GM23338 (cell line): ENCODE measurements around the gene TMEM11. TPM values are rescaled to one million over a fixed set of nuclear protein-coding genes. Genes with fewer than 3 reads are reported as not detected.

Experiments
- ATAC-seq: fragments of 200-7000 bp; cut with Tn5 transposase; 3 replicates; pipeline ENCODE4 v1.9.1; 2020
- DNase-seq: peaks from one replicate; pipeline ENCODE4 v3.0.0-alpha.2; 2015; ENCODE audit warnings: low spot score
- H2AFZ ChIP-seq: fragments of 200-600 bp; sonication (generic); 2 replicates; pipeline ENCODE4 v1.8.0; 2016; ENCODE audit warnings: antibody characterized with exemption, mild to moderate bottlenecking, moderate library complexity
- H3F3A ChIP-seq: fragments of 200-600 bp; sonication (generic); replicated peaks from 2 replicates; pipeline ENCODE4 v1.8.0; 2017; ENCODE audit warnings: antibody characterized with exemption, mixed run types, low read depth
- H3K27ac ChIP-seq: fragments of 200-600 bp; sonication (generic); 2 replicates; pipeline ENCODE4 v1.6.1; 2016; ENCODE audit warnings: low read depth
- H3K27me3 ChIP-seq: fragments of 200-600 bp; sonication (generic); 2 replicates; pipeline ENCODE4 v1.8.0; 2016; ENCODE audit warnings: mild to moderate bottlenecking, mixed run types, moderate library complexity; ENCODE audit not compliant: insufficient read depth
- H3K36me3 ChIP-seq: fragments of 200-600 bp; sonication (generic); 2 replicates; pipeline ENCODE4 v1.8.0; 2016; ENCODE audit warnings: mild to moderate bottlenecking; ENCODE audit not compliant: insufficient read depth
- H3K4me1 ChIP-seq: fragments of 200-600 bp; sonication (generic); 2 replicates; pipeline ENCODE4 v1.8.0; 2016; ENCODE audit warnings: mild to moderate bottlenecking, moderate library complexity; ENCODE audit not compliant: insufficient read depth
- H3K4me2 ChIP-seq: fragments of 200-600 bp; sonication (generic); 2 replicates; pipeline ENCODE4 v1.7.1; 2017; ENCODE audit warnings: mixed run types
- H3K4me3 ChIP-seq: fragments of 200-600 bp; sonication (generic); 2 replicates; pipeline ENCODE4 v1.6.1; 2016; ENCODE audit warnings: mixed run types
- H3K79me2 ChIP-seq: fragments of 200-600 bp; sonication (generic); replicated peaks from 2 replicates; pipeline ENCODE4 v1.8.0; 2017; ENCODE audit warnings: mild to moderate bottlenecking; ENCODE audit not compliant: insufficient read depth
- H3K9me2 ChIP-seq: fragments of 200-600 bp; sonication (generic); 2 replicates; pipeline ENCODE4 v1.8.0; 2017; ENCODE audit not compliant: insufficient read depth
- H4K20me1 ChIP-seq: fragments of 200-600 bp; sonication (generic); replicated peaks from 2 replicates; pipeline ENCODE4 v1.8.0; 2017; ENCODE audit warnings: mild to moderate bottlenecking; ENCODE audit not compliant: insufficient read depth
- H3K27ac Mint-ChIP-seq: 2 replicates; pipeline ENCODE4 v1.8.0; 2020; ENCODE audit warnings: inconsistent platforms, mild to moderate bottlenecking, moderate library complexity, mixed read lengths
- H3K27me3 Mint-ChIP-seq: 3 replicates; pipeline ENCODE4 v1.8.0; 2022; ENCODE audit warnings: low read depth, mild to moderate bottlenecking, moderate library complexity, mixed read lengths, inconsistent platforms; ENCODE audit not compliant: insufficient read depth, poor library complexity
- H3K36me3 Mint-ChIP-seq: 3 replicates; pipeline ENCODE4 v1.8.0; 2021; ENCODE audit warnings: low read depth, mild to moderate bottlenecking, inconsistent platforms, moderate library complexity, mixed read lengths
- H3K4me1 Mint-ChIP-seq: 3 replicates; pipeline ENCODE4 v1.8.0; 2020; ENCODE audit warnings: mild to moderate bottlenecking, inconsistent platforms, mixed read lengths
- H3K4me3 Mint-ChIP-seq: 3 replicates; pipeline ENCODE4 v1.8.0; 2021; ENCODE audit warnings: moderate library complexity, mild to moderate bottlenecking, inconsistent platforms, mixed read lengths
- H3K9me3 Mint-ChIP-seq: 3 replicates; pipeline ENCODE4 v1.8.0; 2020; ENCODE audit warnings: moderate library complexity, mild to moderate bottlenecking, inconsistent platforms, mixed read lengths
- EZH2 ChIP-seq: fragments of 200-600 bp; sonication (generic); IDR thresholded peaks from one replicate; pipeline ENCODE4 v1.8.0; 2017; ENCODE audit warnings: antibody characterized with exemption, mild to moderate bottlenecking, low read depth; ENCODE audit not compliant: unreplicated experiment
- EZH2phosphoT487 ChIP-seq: fragments of 200-600 bp; sonication (generic); IDR thresholded peaks from one replicate; pipeline ENCODE4 v1.8.1; 2018; ENCODE audit warnings: antibody characterized with exemption; ENCODE audit not compliant: unreplicated experiment
- JUNB ChIP-seq: IDR thresholded peaks from one replicate; pipeline ENCODE4 v1.6.1; 2016; ENCODE audit warnings: antibody characterized with exemption; ENCODE audit not compliant: unreplicated experiment
- NANOG ChIP-seq: IDR thresholded peaks from 2 replicates; pipeline ENCODE4 v1.6.1; 2016; ENCODE audit warnings: antibody characterized with exemption, borderline replicate concordance
- POLR2AphosphoS5 ChIP-seq: IDR thresholded peaks from 2 replicates; pipeline ENCODE4 v1.6.1; 2016; ENCODE audit warnings: antibody characterized with exemption, low read depth
- STAT1 ChIP-seq: IDR thresholded peaks from one replicate; pipeline ENCODE4 v1.6.1; 2016; ENCODE audit warnings: antibody characterized with exemption; ENCODE audit not compliant: unreplicated experiment
- ZNF114 ChIP-seq: fragments of 250-450 bp; sonication (Bioruptor Pico); IDR thresholded peaks from 2 replicates; pipeline ENCODE4 v1.5.0; 2020; ENCODE audit warnings: mild to moderate bottlenecking, moderate library complexity
- ZNF331 ChIP-seq: fragments of 250-450 bp; sonication (Bioruptor Pico); IDR thresholded peaks from 2 replicates; pipeline ENCODE4 v1.5.0; 2020; ENCODE audit warnings: low read depth, mild to moderate bottlenecking, moderate library complexity
- polyA plus RNA-seq: library from polyadenylated mRNA; unstranded; fragments of >200 nt; fragmentation: Nextera tagmentation; extraction: Ambion mirVana; gene quantifications from 2 replicates; pipeline ENCODE4 v1.2.1, GENCODE V29; 2016
- total RNA-seq: library from RNA; depleted of rRNA; stranded (reverse); fragments of >200 nt; shearing (Covaris generic); gene quantifications from 2 replicates; pipeline ENCODE4 v1.2.3, GENCODE V29; 2014
- TF ChIP-seq, protein P1 (sequence below): fragments of 250-450 bp; sonication (Bioruptor Pico); IDR thresholded peaks from 2 replicates; pipeline ENCODE4 v1.5.0; 2020; ENCODE audit warnings: mild to moderate bottlenecking, moderate library complexity
- TF ChIP-seq, protein P2 (sequence below): IDR thresholded peaks from one replicate; pipeline ENCODE4 v1.6.1; 2018; ENCODE audit warnings: antibody characterized with exemption; ENCODE audit not compliant: unreplicated experiment
- TF ChIP-seq, protein P3 (sequence below): IDR thresholded peaks from 2 replicates; pipeline ENCODE4 v1.6.1; 2016; ENCODE audit warnings: antibody characterized with exemption

TMEM11 gene
- total and polyA plus RNA-seq, 2 experiments from 2014 or later, result 38.5 to 90.2 TPM

DNA sequence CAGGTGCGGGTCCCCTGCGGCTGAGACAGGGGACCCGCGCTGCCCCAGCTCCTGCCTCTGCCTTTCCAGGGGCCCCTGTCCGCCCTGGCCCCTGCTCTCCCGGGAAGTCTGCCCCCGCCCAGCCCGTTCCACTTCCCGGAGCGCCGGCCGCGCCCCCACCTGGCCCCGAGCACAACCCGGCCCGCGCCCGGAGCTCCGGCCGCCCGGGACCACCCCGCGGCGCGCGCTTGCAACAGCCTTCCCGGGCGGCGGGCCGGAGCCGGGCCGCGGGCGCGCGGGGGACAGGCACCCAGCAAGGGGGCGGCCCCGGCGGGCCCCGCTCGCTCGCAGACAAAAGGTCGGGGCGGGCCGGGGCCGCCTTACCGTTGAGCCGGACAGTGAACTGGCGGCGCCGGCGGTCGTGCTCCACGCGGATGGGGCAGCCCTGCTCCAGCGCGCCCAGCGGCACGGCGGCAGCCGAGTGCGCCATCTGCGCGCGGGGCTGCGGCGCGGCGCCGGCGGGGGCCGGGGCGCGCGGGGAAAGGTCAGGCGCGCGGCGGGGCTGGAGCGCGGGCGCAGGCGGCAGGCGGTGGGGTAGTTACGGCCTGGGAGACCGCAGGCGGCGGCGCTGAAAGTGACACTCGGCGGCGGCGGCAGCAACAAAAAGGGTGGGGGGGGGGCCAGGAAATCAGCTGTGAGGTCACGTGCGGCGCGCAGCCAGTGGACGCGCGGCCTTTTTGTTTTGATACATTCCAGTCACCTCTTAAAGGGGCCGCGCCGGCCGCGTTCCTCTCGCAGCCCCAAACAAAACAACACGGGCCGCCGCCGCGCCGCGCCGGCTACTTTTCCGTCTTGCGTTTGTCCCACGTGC lies 39.1 kb upstream of the TMEM11 start, which contains the start of gene NATD1 (continued):
- TF ChIP-seq, protein P1, sequence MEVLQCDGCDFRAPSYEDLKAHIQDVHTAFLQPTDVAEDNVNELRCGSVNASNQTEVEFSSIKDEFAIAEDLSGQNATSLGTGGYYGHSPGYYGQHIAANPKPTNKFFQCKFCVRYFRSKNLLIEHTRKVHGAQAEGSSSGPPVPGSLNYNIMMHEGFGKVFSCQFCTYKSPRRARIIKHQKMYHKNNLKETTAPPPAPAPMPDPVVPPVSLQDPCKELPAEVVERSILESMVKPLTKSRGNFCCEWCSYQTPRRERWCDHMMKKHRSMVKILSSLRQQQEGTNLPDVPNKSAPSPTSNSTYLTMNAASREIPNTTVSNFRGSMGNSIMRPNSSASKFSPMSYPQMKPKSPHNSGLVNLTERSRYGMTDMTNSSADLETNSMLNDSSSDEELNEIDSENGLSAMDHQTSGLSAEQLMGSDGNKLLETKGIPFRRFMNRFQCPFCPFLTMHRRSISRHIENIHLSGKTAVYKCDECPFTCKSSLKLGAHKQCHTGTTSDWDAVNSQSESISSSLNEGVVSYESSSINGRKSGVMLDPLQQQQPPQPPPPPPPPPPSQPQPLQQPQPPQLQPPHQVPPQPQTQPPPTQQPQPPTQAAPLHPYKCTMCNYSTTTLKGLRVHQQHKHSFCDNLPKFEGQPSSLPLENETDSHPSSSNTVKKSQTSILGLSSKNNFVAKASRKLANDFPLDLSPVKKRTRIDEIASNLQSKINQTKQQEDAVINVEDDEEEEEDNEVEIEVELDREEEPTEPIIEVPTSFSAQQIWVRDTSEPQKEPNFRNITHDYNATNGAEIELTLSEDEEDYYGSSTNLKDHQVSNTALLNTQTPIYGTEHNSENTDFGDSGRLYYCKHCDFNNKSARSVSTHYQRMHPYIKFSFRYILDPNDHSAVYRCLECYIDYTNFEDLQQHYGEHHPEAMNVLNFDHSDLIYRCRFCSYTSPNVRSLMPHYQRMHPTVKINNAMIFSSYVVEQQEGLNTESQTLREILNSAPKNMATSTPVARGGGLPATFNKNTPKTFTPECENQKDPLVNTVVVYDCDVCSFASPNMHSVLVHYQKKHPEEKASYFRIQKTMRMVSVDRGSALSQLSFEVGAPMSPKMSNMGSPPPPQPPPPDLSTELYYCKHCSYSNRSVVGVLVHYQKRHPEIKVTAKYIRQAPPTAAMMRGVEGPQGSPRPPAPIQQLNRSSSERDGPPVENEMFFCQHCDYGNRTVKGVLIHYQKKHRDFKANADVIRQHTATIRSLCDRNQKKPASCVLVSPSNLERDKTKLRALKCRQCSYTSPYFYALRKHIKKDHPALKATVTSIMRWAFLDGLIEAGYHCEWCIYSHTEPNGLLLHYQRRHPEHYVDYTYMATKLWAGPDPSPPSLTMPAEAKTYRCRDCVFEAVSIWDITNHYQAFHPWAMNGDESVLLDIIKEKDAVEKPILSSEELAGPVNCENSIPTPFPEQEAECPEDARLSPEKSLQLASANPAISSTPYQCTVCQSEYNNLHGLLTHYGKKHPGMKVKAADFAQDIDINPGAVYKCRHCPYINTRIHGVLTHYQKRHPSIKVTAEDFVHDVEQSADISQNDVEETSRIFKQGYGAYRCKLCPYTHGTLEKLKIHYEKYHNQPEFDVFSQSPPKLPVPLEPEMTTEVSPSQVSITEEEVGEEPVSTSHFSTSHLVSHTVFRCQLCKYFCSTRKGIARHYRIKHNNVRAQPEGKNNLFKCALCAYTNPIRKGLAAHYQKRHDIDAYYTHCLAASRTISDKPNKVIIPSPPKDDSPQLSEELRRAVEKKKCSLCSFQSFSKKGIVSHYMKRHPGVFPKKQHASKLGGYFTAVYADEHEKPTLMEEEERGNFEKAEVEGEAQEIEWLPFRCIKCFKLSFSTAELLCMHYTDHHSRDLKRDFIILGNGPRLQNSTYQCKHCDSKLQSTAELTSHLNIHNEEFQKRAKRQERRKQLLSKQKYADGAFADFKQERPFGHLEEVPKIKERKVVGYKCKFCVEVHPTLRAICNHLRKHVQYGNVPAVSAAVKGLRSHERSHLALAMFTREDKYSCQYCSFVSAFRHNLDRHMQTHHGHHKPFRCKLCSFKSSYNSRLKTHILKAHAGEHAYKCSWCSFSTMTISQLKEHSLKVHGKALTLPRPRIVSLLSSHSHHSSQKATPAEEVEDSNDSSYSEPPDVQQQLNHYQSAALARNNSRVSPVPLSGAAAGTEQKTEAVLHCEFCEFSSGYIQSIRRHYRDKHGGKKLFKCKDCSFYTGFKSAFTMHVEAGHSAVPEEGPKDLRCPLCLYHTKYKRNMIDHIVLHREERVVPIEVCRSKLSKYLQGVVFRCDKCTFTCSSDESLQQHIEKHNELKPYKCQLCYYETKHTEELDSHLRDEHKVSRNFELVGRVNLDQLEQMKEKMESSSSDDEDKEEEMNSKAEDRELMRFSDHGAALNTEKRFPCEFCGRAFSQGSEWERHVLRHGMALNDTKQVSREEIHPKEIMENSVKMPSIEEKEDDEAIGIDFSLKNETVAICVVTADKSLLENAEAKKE (CRISPR knock-in tag), result no peak
- TF ChIP-seq POLR2AphosphoS5, result no peak

DNA sequence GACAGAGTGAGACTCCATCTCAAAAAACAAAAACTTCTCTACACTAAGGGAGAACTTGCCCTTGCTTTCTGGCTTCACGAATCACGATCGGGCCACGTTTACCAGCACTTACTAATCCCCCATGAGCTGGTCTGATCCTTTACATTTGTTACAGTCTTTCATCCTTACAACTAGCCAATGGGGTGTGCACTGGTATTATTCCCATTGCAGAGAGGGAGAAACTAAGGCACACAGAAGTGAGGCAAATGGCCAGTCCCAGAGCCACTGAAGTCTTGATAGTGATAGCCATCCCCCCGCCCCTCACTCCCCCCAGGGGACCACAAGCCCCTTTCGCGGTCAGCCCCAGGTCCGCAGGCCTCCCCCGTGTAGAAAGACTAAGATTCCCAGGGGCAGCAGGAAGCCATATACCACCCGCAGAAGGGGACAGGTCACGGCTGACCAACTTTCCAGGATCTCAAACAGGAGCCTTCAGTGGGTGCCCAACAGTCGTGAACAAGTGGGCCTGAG lies 38.4 kb upstream of the TMEM11 start:
- H4K20me1 ChIP-seq, result no peaks in the 10 kb centered on the region
- H3K27me3 ChIP-seq, result peaks cover 5% of the 10 kb centered on the region; the same call in 1 of the 2 replicates
- H3K4me2 ChIP-seq, result peak overlapping the region; percentile 84
- H3K79me2 ChIP-seq, result no peaks in the 10 kb centered on the region
- peaks cover 5% of the 10 kb centered on the region; the same call in 1 of the 2 replicates for H3F3A ChIP-seq
- no peaks in the 10 kb centered on the region for H3K36me3 ChIP-seq
- no peak overlapping the region for H3K27ac ChIP-seq
- DNase-seq (no peak), ATAC-seq (no peak)
- no peaks in the 10 kb centered on the region for H3K9me2 ChIP-seq
- Mint-ChIP-seq H3K27ac (no peak overlapping the region), H3K4me3 (peak overlapping the region; percentile 70), H3K4me1 (peaks cover 2% of the 10 kb centered on the region; the same call in 2 of the 3 replicates), H3K27me3 (peaks cover 16% of the 10 kb centered on the region), H3K9me3 (peaks cover 2% of the 10 kb centered on the region; the same call in 2 of the 3 replicates), H3K36me3 (no peaks in the 10 kb centered on the region)
- peak overlapping the region; percentile 59 for H3K4me3 ChIP-seq
- H3K4me1 ChIP-seq, result peaks cover 28% of the 10 kb centered on the region
- peak overlapping the region; percentile 43; the same call in 1 of the 2 replicates for H2AFZ ChIP-seq
- no peak for TF ChIP-seq JUNB
- TF ChIP-seq ZNF331 (CRISPR knock-in tag), result no peak
- no peak for TF ChIP-seq EZH2phosphoT487
- TF ChIP-seq POLR2AphosphoS5, result no peak
- TF ChIP-seq ZNF114 (CRISPR knock-in tag), result no peak
- TF ChIP-seq NANOG, result no peak
- TF ChIP-seq STAT1, result no peak
- no peak for TF ChIP-seq EZH2
- TF ChIP-seq, protein P2, sequence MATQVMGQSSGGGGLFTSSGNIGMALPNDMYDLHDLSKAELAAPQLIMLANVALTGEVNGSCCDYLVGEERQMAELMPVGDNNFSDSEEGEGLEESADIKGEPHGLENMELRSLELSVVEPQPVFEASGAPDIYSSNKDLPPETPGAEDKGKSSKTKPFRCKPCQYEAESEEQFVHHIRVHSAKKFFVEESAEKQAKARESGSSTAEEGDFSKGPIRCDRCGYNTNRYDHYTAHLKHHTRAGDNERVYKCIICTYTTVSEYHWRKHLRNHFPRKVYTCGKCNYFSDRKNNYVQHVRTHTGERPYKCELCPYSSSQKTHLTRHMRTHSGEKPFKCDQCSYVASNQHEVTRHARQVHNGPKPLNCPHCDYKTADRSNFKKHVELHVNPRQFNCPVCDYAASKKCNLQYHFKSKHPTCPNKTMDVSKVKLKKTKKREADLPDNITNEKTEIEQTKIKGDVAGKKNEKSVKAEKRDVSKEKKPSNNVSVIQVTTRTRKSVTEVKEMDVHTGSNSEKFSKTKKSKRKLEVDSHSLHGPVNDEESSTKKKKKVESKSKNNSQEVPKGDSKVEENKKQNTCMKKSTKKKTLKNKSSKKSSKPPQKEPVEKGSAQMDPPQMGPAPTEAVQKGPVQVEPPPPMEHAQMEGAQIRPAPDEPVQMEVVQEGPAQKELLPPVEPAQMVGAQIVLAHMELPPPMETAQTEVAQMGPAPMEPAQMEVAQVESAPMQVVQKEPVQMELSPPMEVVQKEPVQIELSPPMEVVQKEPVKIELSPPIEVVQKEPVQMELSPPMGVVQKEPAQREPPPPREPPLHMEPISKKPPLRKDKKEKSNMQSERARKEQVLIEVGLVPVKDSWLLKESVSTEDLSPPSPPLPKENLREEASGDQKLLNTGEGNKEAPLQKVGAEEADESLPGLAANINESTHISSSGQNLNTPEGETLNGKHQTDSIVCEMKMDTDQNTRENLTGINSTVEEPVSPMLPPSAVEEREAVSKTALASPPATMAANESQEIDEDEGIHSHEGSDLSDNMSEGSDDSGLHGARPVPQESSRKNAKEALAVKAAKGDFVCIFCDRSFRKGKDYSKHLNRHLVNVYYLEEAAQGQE, result no peak
- TF ChIP-seq, protein P3, sequence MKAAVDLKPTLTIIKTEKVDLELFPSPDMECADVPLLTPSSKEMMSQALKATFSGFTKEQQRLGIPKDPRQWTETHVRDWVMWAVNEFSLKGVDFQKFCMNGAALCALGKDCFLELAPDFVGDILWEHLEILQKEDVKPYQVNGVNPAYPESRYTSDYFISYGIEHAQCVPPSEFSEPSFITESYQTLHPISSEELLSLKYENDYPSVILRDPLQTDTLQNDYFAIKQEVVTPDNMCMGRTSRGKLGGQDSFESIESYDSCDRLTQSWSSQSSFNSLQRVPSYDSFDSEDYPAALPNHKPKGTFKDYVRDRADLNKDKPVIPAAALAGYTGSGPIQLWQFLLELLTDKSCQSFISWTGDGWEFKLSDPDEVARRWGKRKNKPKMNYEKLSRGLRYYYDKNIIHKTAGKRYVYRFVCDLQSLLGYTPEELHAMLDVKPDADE, result no peak
